ENCODE results near the gene PRKAR2A.

GRCh38 chr3:48782046-48782445 is 65.6 kb downstream of the PRKAR2A start:
- TF ChIP-seq POLR2AphosphoS5 (IDR thresholded peaks at IDR 0.05; ENCODE audit: low read depth): no peak
- TF ChIP-seq, protein P1, sequence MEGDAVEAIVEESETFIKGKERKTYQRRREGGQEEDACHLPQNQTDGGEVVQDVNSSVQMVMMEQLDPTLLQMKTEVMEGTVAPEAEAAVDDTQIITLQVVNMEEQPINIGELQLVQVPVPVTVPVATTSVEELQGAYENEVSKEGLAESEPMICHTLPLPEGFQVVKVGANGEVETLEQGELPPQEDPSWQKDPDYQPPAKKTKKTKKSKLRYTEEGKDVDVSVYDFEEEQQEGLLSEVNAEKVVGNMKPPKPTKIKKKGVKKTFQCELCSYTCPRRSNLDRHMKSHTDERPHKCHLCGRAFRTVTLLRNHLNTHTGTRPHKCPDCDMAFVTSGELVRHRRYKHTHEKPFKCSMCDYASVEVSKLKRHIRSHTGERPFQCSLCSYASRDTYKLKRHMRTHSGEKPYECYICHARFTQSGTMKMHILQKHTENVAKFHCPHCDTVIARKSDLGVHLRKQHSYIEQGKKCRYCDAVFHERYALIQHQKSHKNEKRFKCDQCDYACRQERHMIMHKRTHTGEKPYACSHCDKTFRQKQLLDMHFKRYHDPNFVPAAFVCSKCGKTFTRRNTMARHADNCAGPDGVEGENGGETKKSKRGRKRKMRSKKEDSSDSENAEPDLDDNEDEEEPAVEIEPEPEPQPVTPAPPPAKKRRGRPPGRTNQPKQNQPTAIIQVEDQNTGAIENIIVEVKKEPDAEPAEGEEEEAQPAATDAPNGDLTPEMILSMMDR (IDR thresholded peaks at IDR 0.05; ENCODE audit: insufficient read depth, low read length): no peak
